Activated CD8-positive, alpha-beta memory T cell treated with anti-CD3 and anti-CD28 coated beads, Interleukin-2, amount 50 U/mL, for 24 hours (primary cell): ENCODE results near the gene PNPLA5.

Source experiments
- DNase-seq: peaks from one replicate; pipeline ENCODE4 v3.0.0-alpha.2; 2020; ENCODE audit errors: extremely low read depth

PNPLA5 gene

GRCh38 chr22:43838571-43839307 is 53.1 kb downstream of the PNPLA5 start:
- no peak for DNase-seq

GRCh38 chr22:43838161-43838560 is 53.7 kb downstream of the PNPLA5 start:
- no peak for DNase-seq

GRCh38 chr22:43837666-43838065 is 54.1 kb downstream of the PNPLA5 start:
- DNase-seq = no peak

GRCh38 chr22:43835736-43836135 is 56.1 kb downstream of the PNPLA5 start:
- no peak for DNase-seq

GRCh38 chr22:43835166-43835565 is 56.6 kb downstream of the PNPLA5 start:
- no peak for DNase-seq

- no peak for DNase-seq
Observed at GRCh38 chr22:43833286-43834240, 58.2 kb downstream of the PNPLA5 start.

GRCh38 chr22:43832393-43833265 is 59.2 kb downstream of the PNPLA5 start:
- no peak for DNase-seq

- no peak for DNase-seq
Observed at GRCh38 chr22:43831561-43832392, 60.0 kb downstream of the PNPLA5 start.

GRCh38 chr22:43830931-43831560 is 60.8 kb downstream of the PNPLA5 start:
- no peak for DNase-seq

- DNase-seq = no peak
Observed at GRCh38 chr22:43829904-43830851, 61.6 kb downstream of the PNPLA5 start.
